GM12878 (cell line): ENCODE measurements around the gene ALOXE3. TPM values are rescaled to one million over a fixed set of nuclear protein-coding genes. Genes with fewer than 3 reads are reported as not detected.

Source experiments
- ATAC-seq: fragments of 200-7000 bp; cut with Tn5 transposase; 3 replicates; pipeline ENCODE4 v1.9.1; 2020; ENCODE audit warnings: mild to moderate bottlenecking, moderate library complexity
- BruUV-seq: library from RNA; stranded (reverse); fragments of 400-500 nt; replicated peaks from 2 replicates; lab custom pipeline; 2021; lab: Mats Ljungman, UMichigan
- CTCF ChIA-PET: fragments of 300-600 bp; sonication (Branson Sonifier 250); formaldehyde crosslinking; extraction: SDS; loops from one replicate; lab custom pipeline; 2021; ENCODE audit warnings: inconsistent platforms; lab: Yijun Ruan, JAX
- POLR2A ChIA-PET: fragments of 350-600 bp; formaldehyde crosslinking; extraction: SDS; loops from one replicate; lab custom pipeline; 2021; ENCODE audit warnings: inconsistent platforms; lab: Charles Lee
- RAD21 ChIA-PET: fragments of 300-600 bp; sonication (Branson Sonifier 250); formaldehyde crosslinking; loops from one replicate; lab custom pipeline; 2023; ENCODE audit warnings: antibody characterized with exemption; ENCODE audit not compliant: unreplicated experiment; lab: Charles Lee
- SMC1A ChIA-PET: fragments of 300-600 bp; sonication (Branson Sonifier 250); formaldehyde crosslinking; loops from one replicate; lab custom pipeline; 2023; ENCODE audit not compliant: unreplicated experiment, uncharacterized antibody; lab: Charles Lee
- DNase-seq: peaks from one replicate; pipeline ENCODE4 v3.0.0-alpha.2; 2011; ENCODE audit warnings: low read depth, low spot score
- FAIRE-seq: peaks from 3 replicates; lab custom pipeline; 2011; peaks lifted over from hg19 to GRCh38; lab: Jason Lieb, UNC
- H2AFZ ChIP-seq: 2 replicates; pipeline ENCODE4 v1.6.0; 2011; ENCODE audit warnings: low read depth, low read length, control low read depth; ENCODE audit not compliant: control insufficient read depth
- H3K27ac ChIP-seq: 2 replicates; pipeline ENCODE4 v1.5.1; 2011; ENCODE audit warnings: control low read depth; ENCODE audit not compliant: control insufficient read depth, insufficient read depth
- H3K27me3 ChIP-seq, 2 experiments: replicated peaks in 1 of 2; 2 replicates each; pipeline versions ENCODE4 v1.6.0 to v1.6.1; 2011; ENCODE audit warnings: low read length in 1 of 2; ENCODE audit not compliant: control insufficient read depth in 2 of 2, insufficient read depth in 2 of 2
- H3K36me3 ChIP-seq, 2 experiments: 2 replicates each; pipeline ENCODE4 v1.5.1; 2011; ENCODE audit warnings: low read length in 1 of 2; ENCODE audit not compliant: control insufficient read depth in 2 of 2, insufficient read depth in 2 of 2
- H3K4me1 ChIP-seq: 2 replicates; pipeline ENCODE4 v1.6.1; 2011; ENCODE audit warnings: mild to moderate bottlenecking, low read length, moderate library complexity, mixed read lengths; ENCODE audit not compliant: control insufficient read depth, insufficient read depth
- H3K4me2 ChIP-seq: 2 replicates; pipeline ENCODE4 v1.6.0; 2011; ENCODE audit warnings: control low read depth; ENCODE audit not compliant: control insufficient read depth, insufficient read depth
- H3K4me3 ChIP-seq: fragments of 200-600 bp; sonication (generic); 2 replicates; pipeline ENCODE4 v1.5.1; 2016
- H3K79me2 ChIP-seq: 2 replicates; pipeline ENCODE4 v1.6.0; 2011; ENCODE audit warnings: low read length; ENCODE audit not compliant: control insufficient read depth, insufficient read depth
- H3K9ac ChIP-seq: 2 replicates; pipeline ENCODE4 v1.8.0; 2011; ENCODE audit warnings: low read length, control low read depth, mixed read lengths; ENCODE audit not compliant: control insufficient read depth, insufficient read depth
- H3K9me3 ChIP-seq: replicated peaks from 3 replicates; pipeline ENCODE4 v1.5.1; 2011; ENCODE audit warnings: mild to moderate bottlenecking, low read length; ENCODE audit not compliant: control insufficient read depth, insufficient read depth
- H4K20me1 ChIP-seq: 2 replicates; pipeline ENCODE4 v1.6.0; 2011; ENCODE audit not compliant: control insufficient read depth, insufficient read depth
- BACH1 ChIP-seq: fragments of 450-650 bp; IDR thresholded peaks from 2 replicates; pipeline ENCODE4 v1.6.1; 2017; ENCODE audit warnings: mild to moderate bottlenecking, borderline replicate concordance
- EED ChIP-seq: sonication (generic); IDR thresholded peaks from 2 replicates; pipeline ENCODE4 v1.6.1; 2016; ENCODE audit warnings: antibody characterized with exemption, low read depth
- HCFC1 ChIP-seq: fragments of 150-350 bp; IDR thresholded peaks from 2 replicates; pipeline ENCODE4 v1.6.1; 2014; ENCODE audit warnings: low read length
- IRF4 ChIP-seq: IDR thresholded peaks from 2 replicates; pipeline ENCODE4 v1.6.1; 2011; ENCODE audit warnings: low read depth, low read length
- RB1 ChIP-seq: fragments of 450-650 bp; formaldehyde crosslinking; IDR thresholded peaks from 2 replicates; pipeline ENCODE4 v1.6.1; 2017; ENCODE audit warnings: mild to moderate bottlenecking, borderline replicate concordance
- REST ChIP-seq: IDR thresholded peaks from 2 replicates; pipeline ENCODE4 v1.6.1; 2012; ENCODE audit warnings: mild to moderate bottlenecking, low read depth, low read length
- SIX5 ChIP-seq: IDR thresholded peaks from 2 replicates; pipeline ENCODE4 v1.6.1; 2011; ENCODE audit warnings: mild to moderate bottlenecking, low read depth, low read length, moderate library complexity; ENCODE audit not compliant: severe bottlenecking
- SUPT20H ChIP-seq: IDR thresholded peaks from 2 replicates; pipeline ENCODE4 v1.6.1; 2011; ENCODE audit warnings: low read depth, mild to moderate bottlenecking, low read length, moderate library complexity, borderline replicate concordance; ENCODE audit not compliant: control insufficient read depth
- USF1 ChIP-seq: IDR thresholded peaks from 2 replicates; pipeline ENCODE4 v1.6.1; 2011; ENCODE audit warnings: borderline replicate concordance, low read depth, mild to moderate bottlenecking, moderate library complexity, mixed read lengths, low read length; ENCODE audit not compliant: insufficient read depth; ENCODE audit errors: extremely low read length
- USF2 ChIP-seq: IDR thresholded peaks from 2 replicates; pipeline ENCODE4 v1.6.1; 2011; ENCODE audit warnings: low read depth, low read length, improper control_type of control experiment, borderline replicate concordance
- YY1 ChIP-seq: IDR thresholded peaks from 2 replicates; pipeline ENCODE4 v1.6.1; 2011; ENCODE audit warnings: low read depth, mild to moderate bottlenecking, low read length
- whole genome bisulfite sequencing: methylation state at CpG from one replicate; pipeline ENCODE4 v1.1.6; 2016; ENCODE audit warnings: low lambda C conversion rate; ENCODE audit not compliant: insufficient replicate concordance, insufficient coverage; ENCODE audit errors: missing lambda C conversion rate; 5-methylcytosine and 5-hydroxymethylcytosine counted together
- in situ Hi-C: fragments of 300-500 bp; cut with MboI; formaldehyde crosslinking; loops from 9 replicates; pipeline ENCODE4 v1.14.3; 2018; ENCODE audit warnings: mixed read lengths
- intact Hi-C: fragments of 100-400 bp; cut with micrococcal nuclease; formaldehyde crosslinking; loops from one replicate; pipeline ENCODE4 v1.14.2; 2022; ENCODE audit not compliant: unreplicated experiment
- polyA plus RNA-seq, 11 experiments: library from polyadenylated mRNA; depleted of rRNA in 4 of 11; unstranded in 6 of 11; stranded (reverse) in 5 of 11; fragments of >200 nt; fragmentation: Nextera tagmentation in 4 of 11; fragmentation: Illumina TruSeq in 1 of 11; extraction: Ambion mirVana in 4 of 11; extraction: Trizol in 1 of 11; gene quantifications; 1 replicate in 1 of 11; 2 replicates in 10 of 11; pipeline versions ENCODE4 v1.2.1 to v1.2.3, GENCODE V29; 2011 to 2016; ENCODE audit warnings: inconsistent platforms in 2 of 11, missing spikeins in 2 of 11, low read depth in 1 of 11
- total RNA-seq, 4 experiments: library from RNA; depleted of rRNA in 3 of 4; stranded (reverse); fragments of >200 nt in 3 of 4; fragmentation: Illumina TruSeq in 1 of 4; extraction: Trizol in 1 of 4; gene quantifications; 2 replicates each; pipeline versions ENCODE4 v1.2.1 to v1.2.3, GENCODE V29; 2013 to 2021

ALOXE3 gene
- total and polyA plus RNA-seq, 10 of the 15 experiments (the other 5 are each of a cell fraction or from before 2014, with no cell fraction given) = 0.04 TPM; not detected in 9

GRCh38 chr17:8133941-8134340 is 15.6 kb upstream of the ALOXE3 start:
- Histone ChIP-seq H3K9ac (no peak overlapping the region), H3K36me3 (no peaks in the 10 kb centered on the region), H3K4me2 (no peak overlapping the region), H3K9me3 (no peaks in the 10 kb centered on the region), H3K4me3 (no peak overlapping the region), H3K79me2 (no peaks in the 10 kb centered on the region), H4K20me1 (no peaks in the 10 kb centered on the region), H3K27me3 (no peaks in the 10 kb centered on the region), H3K4me1 (peaks cover 3% of the 10 kb centered on the region), H2AFZ (no peak overlapping the region), H3K27ac (no peak overlapping the region)
- TF ChIP-seq SUPT20H (no peak), IRF4 (no peak), REST (no peak), BACH1 (no peak), SIX5 (no peak), USF2 (no peak), USF1 (no peak), HCFC1 (no peak), YY1 (no peak), RB1 (no peak), EED (no peak)
- in situ Hi-C loops = no loop called here
- intact Hi-C loops = no loop called here
- ATAC-seq (no peak), DNase-seq (no peak), FAIRE-seq (no peak)
- no TSS peak for BruUV-seq
- WGBS = 32% methylated on average over 4 of the region's 4 CpGs
- ChIA-PET CTCF (interaction anchor here (0.9 to 4.1 kb wide), 3 partner anchors 9 to 25 kb away, joined by 3 to 20 read pairs (median 4); no protein-coding TSS in a partner anchor), SMC1A (interaction anchor here (0.8 to 1.5 kb wide), 2 partner anchors 9 to 22 kb away, joined by 4 to 5 read pairs; no protein-coding TSS in a partner anchor), POLR2A (interaction anchor here (0.5 to 1.6 kb wide), 5 partner anchors 10 to 298 kb away, joined by 3 to 5 read pairs (median 4); partner anchors contain the start of gene HES7), RAD21 (interaction anchor here (1.1 kb wide), 1 partner anchor 15 kb away, joined by 4 read pairs; the partner anchor contains the start of gene ALOXE3)
